Activated T-helper 1 cell treated with anti-CD3 and anti-CD28 coated beads, Interleukin-2, amount 50 U/mL, for 16 hours (primary cell): ENCODE results near the gene AMN.

Source experiments
- DNase-seq, 2 donors: peaks; one replicate each; pipeline ENCODE4 v3.0.0-alpha.2; 2020; ENCODE audit warnings: low read depth in 1 of 2, low spot score in 1 of 2

The AMN gene

GRCh38 chr14:102927878-102928411 is 5.5 kb downstream of the AMN start:
- DNase-seq = no peak

DNA sequence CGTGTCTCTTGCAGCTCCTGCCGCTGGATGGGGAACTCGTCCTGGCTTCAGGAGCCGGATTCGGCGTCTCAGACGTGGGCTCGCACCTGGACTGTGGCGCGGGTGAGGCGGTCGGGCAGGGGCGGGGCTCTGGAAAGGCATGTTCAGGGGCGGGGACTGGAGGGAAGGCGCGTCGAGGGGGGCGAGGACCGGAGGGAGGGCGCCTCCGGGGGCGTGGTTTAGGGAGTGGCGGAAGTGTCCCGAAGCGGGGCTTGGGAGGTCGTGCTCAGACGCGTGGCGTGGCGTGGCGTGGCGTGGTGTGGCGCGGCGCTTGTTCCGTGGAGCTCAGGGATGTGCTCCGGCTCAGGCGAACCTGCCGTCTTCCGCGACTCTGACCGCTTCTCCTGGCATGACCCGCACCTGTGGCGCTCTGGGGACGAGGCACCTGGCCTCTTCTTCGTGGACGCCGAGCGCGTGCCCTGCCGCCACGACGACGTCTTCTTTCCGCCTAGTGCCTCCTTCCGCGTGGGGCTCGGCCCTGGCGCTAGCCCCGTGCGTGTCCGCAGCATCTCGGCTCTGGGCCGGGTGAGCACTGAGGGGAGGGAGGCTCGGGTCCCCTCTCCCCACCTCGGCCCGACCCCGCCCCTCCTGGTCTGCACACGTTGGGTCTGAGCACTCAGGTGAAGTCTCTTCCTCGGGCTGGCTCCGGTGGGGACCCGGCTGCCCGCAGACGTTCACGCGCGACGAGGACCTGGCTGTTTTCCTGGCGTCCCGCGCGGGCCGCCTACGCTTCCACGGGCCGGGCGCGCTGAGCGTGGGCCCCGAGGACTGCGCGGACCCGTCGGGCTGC is 6.2 kb downstream of the AMN start:
- peak; percentile 58 to 62 for DNase-seq

GRCh38 chr14:102929241-102930137 is 7.0 kb downstream of the AMN start:
- DNase-seq = no peak

- no peak for DNase-seq
Measured at GRCh38 chr14:102930138-102930752, 7.8 kb downstream of the AMN start.

GRCh38 chr14:102930753-102931579 is 8.5 kb downstream of the AMN start:
- DNase-seq = no peak

- no peak for DNase-seq
Measured at GRCh38 chr14:102931580-102932285, 9.3 kb downstream of the AMN start.

- no peak for DNase-seq
Measured at GRCh38 chr14:102932484-102933248, 10.2 kb downstream of the AMN start.

GRCh38 chr14:102933618-102934231 is 11.3 kb downstream of the AMN start:
- DNase-seq = no peak

GRCh38 chr14:102935756-102936155 is 13.3 kb downstream of the AMN start:
- DNase-seq = no peak

DNA sequence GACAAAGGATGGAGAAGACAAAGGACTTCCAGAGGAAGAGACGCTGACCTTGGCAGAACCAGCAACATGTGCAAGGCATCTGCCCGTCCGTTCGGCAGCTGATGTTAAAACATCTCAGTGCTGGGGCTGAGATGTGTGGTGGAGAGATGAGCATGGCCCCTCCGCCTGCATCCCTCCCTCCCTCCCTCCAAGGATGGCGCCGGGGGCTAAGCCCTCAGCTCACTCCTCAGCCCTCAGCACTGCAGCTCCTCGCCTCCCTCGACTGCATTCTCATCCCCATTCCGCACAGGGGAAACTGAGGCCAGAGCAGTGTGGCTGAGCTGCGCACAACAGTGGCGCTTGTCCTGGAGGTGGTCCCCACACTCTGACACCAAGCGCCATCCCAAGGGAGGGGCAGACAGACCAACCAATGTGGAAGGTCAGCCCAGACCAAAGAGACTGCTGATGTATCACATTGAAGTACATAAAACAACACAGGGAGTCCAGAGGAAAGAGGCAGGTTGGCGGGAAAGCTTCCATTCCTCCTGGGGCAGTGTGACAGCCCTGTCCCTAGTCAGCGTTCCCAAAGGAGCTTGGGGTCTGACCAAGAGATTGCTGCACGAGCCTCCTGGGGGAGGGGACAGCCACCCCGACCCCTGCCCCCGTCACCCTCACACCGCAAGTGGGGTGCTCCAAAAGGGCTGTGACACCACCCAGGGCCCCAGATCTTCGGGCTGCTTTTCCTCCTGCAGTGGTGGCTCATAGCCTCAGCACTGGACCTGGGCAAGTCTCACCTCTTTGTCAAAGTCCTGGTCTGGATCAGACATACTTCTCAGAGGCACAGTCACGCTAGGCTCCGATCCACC is 15.1 kb downstream of the AMN start:
- no peak for DNase-seq

- no peak for DNase-seq
Measured at GRCh38 chr14:102938191-102938590, 15.7 kb downstream of the AMN start.

DNA sequence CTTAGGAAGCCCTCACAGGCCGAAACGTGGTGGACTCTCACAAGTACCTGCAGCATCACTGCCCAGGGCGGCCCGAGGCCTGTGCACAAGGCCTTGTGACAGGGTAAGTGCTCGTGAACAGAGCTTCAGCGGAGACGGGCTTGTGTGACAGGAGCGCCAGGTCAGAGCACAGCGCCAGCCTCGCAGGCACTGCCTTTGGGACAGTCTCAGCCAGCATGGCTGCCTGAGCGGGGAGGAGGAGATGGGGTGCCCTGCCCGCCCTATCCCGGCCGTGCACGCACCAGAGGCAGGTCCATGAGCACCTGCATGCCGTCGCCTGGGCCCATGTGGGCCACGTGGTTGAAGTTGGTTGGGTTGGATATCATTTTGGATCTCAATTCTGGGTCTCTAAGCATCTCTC is 16.9 kb downstream of the AMN start:
- no peak for DNase-seq

DNA sequence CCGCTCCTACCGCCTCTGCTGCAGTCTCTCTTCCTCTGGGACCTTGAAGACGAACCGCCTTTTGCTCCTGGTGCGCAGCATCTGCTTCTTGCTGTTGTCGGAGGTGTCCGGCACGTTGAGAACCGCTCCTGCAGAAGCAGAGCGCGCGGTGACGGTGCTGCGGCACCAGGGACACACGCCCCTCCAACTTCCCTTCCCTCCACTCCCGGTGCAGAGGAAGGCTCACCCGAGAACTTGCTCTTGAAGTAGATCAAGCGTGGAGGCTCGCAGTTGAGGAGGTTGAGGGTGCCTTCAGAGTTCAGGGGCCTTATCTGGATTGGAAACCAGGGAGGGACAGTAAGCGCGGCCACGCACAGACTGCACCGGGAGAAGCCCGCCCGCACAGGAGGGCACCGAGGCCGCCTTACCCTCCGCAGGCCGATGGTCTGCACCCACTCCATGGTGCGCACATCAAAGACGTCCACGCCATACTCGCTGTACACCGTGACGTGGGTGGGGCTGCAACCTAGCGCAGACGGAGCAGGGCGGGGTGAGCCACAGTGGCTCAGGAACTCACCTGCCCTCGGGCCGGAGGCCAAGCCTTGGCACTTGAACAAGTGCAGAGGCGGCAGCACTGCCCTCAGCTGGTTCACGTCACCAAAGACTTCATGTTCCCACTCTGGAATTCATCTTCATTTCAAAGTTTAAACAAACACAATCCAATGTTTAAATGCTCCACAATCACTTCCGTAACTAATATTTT is 17.5 kb downstream of the AMN start:
- no peak for DNase-seq

- DNase-seq = no peak
Measured at GRCh38 chr14:102940729-102941362, 18.4 kb downstream of the AMN start.

- DNase-seq = no peak
Measured at GRCh38 chr14:102941419-102942011, 19.1 kb downstream of the AMN start.

GRCh38 chr14:102942069-102942468 is 19.6 kb downstream of the AMN start:
- DNase-seq = no peak
